Activated T-helper 1 cell treated with anti-CD3 and anti-CD28 coated beads, Interleukin-12 subunit alpha, Interleukin-12 subunit beta, Interleukin-2, Interleukin-4 antibody, amounts not matched to agents 30 ng/mL and 10 ng/mL and 1 ng/mL, durations not matched to agents 14 hours and 24 hours and 36 hours (primary cell): ENCODE measurements around the gene NUP188. TPM values are rescaled to one million over a fixed set of nuclear protein-coding genes. Genes with fewer than 3 reads are reported as not detected.

Source experiments
- total RNA-seq: library from RNA; stranded (reverse); gene quantifications from 2 replicates; pipeline ENCODE4 v1.2.3, GENCODE V29; 2022

NUP188 gene
- total RNA-seq, 1 donor from 2014 or later: 158 TPM

Other genes with a start within 250 kb of the NUP188 start
- 17.7 and 19.3 TPM in 2 replicates for gene PKN3, start 245.2 kb upstream of the NUP188 start, total RNA-seq
- gene ZDHHC12, start 223.6 kb upstream of the NUP188 start, total RNA-seq: 51.7 and 54.4 TPM in 2 replicates
- gene ZER1, start 175.8 kb upstream of the NUP188 start, total RNA-seq: 21.1 and 21.5 TPM in 2 replicates
- 21.2 and 22.3 TPM in 2 replicates for gene TBC1D13, start 160.4 kb upstream of the NUP188 start, total RNA-seq
- gene ENDOG, start 129.2 kb upstream of the NUP188 start, total RNA-seq: 22.1 and 26.2 TPM in 2 replicates
- 151 and 158 TPM in 2 replicates for gene SPOUT1, start 117.9 kb upstream of the NUP188 start, total RNA-seq
- 10.6 and 12.2 TPM in 2 replicates for gene KYAT1, start 65.7 kb upstream of the NUP188 start, total RNA-seq
- gene LRRC8A, start 65.6 kb upstream of the NUP188 start, total RNA-seq: 30.1 and 32.9 TPM in 2 replicates
- gene PHYHD1, start 26.7 kb upstream of the NUP188 start, total RNA-seq: 0.34 and 1.0 TPM in 2 replicates
- 17.7 and 18.1 TPM in 2 replicates for gene DOLK, start 96 bp upstream of the NUP188 start, total RNA-seq
- 71.1 and 74.8 TPM in 2 replicates for gene SH3GLB2, start 80.6 kb downstream of the NUP188 start, total RNA-seq
- gene MIGA2, start 88.9 kb downstream of the NUP188 start, total RNA-seq: 43.4 and 43.8 TPM in 2 replicates
- gene DOLPP1, start 133.4 kb downstream of the NUP188 start, total RNA-seq: 28.4 and 30.2 TPM in 2 replicates
- 9.9 and 10.0 TPM in 2 replicates for gene CRAT, start 163.1 kb downstream of the NUP188 start, total RNA-seq
- gene PTPA, start 163.7 kb downstream of the NUP188 start, total RNA-seq: 105 and 114 TPM in 2 replicates
- gene IER5L, start 230.6 kb downstream of the NUP188 start, total RNA-seq: 14.4 TPM in 2 replicates